HG02970 (cell line): ENCODE results near the gene ZNF740.

ENCODE experiments used
- ATAC-seq: cut with Tn5 transposase; IDR thresholded peaks from one replicate; pipeline ENCODE4 v1.9.1; 2021; ENCODE audit warnings: mild to moderate bottlenecking, moderate library complexity, moderate number of reproducible peaks; ENCODE audit not compliant: unreplicated experiment, low FRiP score

The ZNF740 gene

DNA sequence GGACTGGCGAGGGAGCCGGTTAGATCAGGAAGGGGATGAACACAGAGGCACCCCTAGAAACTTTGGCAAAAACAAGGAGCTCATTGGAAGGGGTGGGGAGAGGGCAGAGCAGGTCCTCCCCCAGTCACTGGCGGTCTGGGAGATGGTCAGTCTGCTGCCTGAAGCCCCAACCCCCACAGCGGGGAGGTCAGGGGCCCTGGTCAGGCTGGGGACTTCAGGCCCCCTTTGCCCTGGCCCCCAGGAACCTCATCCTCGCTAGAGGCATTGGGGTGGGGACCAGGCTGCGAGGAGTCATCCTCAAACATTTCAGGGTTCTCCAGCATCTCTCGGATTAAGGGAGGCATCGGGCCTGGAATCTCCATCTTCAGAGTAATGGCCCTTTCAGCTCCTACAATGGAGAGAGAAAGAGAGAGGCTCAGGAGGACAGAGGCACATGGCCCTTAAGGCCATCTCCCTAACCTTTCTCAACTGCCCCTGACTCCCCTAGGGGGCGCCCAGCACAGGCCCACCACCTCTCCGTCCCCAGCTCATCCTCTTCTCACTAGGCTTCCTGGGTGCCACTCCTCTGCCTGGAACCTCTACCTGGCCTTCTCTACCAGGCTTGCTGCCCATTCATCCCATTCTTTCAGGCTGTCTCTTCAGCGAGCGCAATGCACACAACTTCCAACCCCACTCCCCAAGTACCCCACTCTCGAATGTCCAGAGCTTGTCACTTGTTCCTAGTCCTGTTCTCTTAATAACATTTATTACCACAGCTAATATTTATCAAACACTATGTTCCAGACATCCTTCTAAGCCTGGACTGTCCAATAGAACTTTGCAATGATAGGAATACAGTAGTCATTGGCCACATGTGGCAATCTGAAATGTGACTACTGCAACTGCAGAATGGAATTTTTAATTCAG lies 31.2 kb downstream of the ZNF740 start:
- no peak for ATAC-seq

DNA sequence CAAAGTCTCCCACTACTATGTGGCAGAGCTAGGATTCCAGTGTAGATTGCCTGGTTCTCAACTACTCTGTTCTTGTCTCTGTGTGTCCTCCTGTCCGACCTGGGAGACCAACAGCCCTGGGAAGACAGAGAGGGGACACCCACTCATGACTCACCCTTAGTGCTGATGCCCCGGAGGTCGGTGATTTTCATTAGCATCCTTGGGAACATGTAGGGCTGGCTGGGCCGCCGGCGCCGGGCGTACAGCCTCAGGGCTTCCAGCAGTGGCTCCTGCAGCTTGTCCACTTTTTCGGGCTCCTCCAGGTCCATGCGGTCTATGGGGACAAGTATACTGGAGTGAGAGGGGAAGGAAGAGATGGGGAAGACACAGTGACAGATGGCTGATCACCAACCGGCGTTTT lies 32.4 kb downstream of the ZNF740 start:
- ATAC-seq: no peak

DNA sequence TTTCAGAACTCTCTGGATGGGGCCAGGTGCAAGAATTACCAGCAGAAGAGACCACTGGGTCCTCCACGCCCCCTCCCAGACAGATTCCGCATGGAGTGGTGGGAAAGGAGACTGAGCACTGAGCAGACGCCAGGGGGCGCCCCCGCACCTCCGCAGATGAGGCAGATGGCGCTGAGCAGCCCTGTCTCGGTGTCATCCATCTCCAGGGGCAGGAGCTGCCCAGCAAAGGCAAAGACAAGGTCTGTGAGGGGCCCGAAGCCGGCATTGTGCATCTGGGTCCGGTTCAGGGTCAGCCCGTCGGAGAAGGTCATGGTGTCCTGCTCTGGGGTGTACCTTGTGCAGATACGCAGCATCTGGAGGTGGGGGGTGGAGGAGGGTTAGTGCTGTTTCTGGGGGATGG lies 32.8 kb downstream of the ZNF740 start:
- no peak for ATAC-seq

- ATAC-seq: no peak
These were observed 33.7 kb downstream of the ZNF740 start for GRCh38 chr12:53214221-53214620.

DNA sequence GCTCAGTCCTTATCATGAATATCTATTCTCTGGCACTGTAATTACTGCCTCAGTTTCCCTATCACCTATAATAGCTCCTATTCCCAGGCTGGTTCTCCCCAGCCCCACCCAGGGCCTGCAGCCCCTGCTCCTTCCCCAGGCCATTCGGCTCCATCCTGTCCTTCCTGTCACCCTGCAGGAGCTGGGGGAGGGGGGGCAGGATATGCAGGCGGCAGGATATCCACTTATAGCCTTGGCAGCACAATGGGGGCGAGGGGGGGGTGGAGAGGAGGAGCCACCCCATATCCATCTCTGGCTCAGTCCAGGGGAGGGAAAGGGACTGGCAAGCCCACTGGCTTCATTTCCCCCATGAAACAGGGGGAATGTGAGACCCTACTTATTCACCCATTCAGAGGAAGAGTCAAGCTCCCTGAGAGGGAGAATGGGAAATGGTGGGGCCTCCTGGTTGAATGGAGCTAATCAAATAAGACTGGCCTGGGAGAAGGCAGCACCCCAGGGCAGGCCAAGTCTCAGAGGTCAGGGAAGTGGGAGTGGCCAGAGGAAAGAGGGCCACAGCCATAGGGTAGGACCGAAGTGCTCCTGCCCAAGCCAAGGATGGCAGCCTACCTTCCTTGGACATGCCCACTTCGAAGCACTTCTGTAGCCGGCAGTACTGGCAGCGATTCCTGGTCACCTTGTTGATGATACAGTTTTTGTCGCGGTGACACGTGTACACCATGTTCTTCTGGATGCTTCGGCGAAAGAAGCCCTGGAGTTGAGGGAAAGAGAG lies 34.3 kb downstream of the ZNF740 start:
- ATAC-seq: no peak

- no peak for ATAC-seq
These were observed 35.0 kb downstream of the ZNF740 start for GRCh38 chr12:53215497-53215896.

DNA sequence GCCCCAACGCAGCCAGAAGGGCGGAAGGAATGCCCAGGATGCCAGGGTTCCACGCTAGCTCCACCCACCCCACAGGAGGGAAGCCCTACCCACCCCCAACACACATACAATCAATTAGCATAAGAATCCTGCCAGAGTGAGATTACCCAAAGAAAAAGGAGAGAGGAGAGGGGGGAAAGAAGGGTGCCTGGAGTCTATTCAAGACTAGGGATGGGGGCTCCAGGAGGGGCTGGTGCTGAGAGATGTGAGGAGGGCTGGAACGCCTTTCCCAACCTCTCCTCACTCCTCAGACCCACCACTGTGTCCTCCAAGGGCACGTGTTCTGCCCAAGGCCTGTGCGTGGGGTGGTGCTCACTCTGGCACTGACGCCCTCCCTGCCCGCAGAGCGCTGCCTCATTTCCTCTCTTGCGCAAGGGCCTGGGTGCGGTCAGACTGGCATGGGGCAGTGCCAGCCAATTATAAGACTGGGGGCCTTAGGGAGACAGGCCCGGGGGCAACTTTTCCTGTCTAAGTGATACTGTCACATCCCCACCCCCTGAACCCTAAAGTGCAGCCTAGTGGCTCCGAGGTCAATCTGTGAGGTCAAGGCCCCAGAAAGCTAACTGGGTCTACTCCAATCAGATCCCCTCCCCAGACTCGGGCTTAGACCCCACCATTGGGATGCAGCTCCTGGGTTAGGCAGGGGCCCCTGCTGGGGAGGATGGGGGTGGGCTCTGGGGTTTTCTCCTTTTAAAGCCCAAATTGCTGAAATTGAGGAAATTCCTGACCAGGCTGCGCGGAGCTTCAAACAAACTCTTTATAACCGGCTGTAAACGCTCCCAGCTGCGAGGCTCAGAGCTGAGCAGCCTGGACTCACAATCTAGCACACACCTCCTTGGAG lies 36.8 kb downstream of the ZNF740 start:
- ATAC-seq: no peak

DNA sequence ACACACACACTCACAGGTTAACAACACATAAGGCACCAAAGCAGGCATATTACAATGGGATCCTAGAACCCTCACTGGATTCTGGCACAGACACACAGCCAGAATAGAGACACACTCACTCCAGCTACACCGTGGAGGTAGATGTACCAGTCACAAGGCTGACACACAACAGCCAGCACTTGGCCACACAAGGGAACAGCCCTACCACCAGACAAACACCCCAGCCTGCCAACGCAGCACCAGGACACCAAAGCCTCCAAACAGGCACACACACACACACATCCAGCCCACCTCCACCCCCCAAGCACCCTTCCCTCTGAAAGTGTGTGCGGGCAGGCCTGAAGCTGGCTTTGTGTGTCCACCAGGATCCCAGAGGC lies 37.4 kb downstream of the ZNF740 start:
- no peak for ATAC-seq

DNA sequence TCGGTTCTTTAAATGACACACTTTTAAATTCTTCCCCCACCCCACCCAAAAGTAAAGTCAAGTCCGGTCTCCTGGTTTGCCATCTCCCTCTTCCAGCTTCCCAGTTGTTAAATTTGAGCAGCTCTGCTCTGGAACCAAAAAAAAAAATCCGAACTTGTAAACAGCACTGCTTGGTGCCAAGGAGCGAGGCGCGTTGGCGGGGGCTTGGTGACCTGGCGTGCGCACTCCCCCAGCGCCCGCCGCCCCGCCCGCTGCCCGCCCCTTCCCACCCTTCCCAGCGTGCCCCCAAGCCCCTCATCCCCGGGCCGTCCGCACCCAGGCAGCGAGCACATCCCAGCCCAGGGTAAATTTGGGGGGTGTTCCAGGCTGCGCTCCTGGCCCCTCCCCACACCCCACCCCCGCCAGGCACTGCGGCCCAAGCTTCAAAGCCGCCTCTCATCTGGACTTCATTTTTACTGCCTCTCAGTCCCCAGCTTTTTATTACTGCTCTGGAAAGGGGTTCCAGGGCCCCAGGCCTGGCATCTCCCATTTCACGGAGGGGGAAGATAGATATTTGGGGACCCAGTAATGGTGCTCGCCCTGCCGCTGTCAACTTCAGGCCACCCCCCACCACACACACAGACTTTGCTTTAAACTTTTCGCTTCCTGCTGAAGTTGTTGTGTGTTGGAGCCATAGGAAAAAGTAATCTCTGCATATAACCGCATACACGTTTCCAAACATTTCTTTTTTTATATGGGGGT lies 38.2 kb downstream of the ZNF740 start:
- no peak for ATAC-seq

DNA sequence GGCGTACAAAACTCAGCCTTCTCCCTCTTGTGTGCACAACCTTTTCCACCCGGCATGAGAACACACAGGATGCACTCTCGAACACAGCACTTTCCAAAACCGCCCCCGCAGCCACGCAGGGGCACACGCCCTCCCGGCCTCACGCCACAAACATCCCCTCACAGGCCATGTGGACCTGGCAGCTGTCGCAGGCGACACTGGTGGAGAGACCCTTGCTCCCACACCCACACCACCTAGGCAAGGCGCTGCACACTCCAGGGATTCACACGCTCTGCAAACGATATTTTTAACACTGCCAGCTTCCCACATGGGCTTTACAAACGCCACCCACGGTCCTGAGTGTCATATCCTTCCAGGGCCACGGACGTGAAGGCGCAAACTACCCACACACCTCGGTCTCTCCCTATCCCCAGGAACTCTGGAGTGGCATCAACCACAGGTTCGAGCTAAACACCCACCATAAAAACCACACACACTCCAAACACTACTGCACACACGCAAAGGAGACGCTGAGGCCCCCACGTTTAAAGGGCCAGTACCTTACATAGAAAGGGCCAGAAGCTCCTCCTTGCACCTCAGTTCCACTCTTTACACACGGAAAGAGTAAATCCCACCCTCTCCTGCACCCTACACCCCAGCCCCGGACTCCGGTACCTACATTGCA lies 38.9 kb downstream of the ZNF740 start:
- ATAC-seq: no peak

DNA sequence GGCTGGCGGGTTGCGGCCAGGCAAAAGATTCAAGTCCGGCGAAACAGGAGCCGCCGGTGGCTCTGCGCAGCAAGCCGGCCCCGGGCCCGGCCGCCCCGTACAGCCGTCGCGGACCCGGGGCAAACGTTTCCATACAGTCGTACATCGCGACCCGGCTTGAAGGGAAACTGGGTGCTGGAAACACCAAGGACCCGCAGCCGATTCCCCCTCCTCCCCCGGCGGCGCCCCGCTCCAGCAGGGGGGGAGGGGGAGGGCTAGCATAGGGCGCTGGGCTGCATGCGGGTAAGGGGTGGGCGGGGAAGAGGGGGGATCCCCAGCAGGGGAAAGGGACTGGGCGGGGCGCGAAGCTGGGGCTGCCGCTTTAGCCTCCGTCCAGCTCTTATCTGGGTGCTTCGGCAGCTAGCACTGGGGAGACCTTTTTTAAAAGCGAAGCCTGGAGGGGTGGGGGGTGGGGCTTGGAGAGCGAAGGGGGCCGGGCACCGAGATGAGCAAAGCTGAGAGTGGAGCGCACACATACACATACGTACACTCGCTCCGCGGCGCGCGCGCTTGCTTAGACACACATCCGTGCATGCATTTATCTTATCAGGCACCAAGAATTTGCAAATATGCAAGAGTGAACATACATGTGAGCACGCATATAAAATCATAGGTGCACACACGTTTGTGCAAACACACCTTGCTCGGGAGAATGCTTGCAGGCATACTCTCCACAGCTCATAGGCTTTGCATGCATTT lies 39.6 kb downstream of the ZNF740 start:
- peak; percentile 25 for ATAC-seq

GRCh38 chr12:53220694-53221202 lies 40.2 kb downstream of the ZNF740 start:
- ATAC-seq: peak; percentile 47

DNA sequence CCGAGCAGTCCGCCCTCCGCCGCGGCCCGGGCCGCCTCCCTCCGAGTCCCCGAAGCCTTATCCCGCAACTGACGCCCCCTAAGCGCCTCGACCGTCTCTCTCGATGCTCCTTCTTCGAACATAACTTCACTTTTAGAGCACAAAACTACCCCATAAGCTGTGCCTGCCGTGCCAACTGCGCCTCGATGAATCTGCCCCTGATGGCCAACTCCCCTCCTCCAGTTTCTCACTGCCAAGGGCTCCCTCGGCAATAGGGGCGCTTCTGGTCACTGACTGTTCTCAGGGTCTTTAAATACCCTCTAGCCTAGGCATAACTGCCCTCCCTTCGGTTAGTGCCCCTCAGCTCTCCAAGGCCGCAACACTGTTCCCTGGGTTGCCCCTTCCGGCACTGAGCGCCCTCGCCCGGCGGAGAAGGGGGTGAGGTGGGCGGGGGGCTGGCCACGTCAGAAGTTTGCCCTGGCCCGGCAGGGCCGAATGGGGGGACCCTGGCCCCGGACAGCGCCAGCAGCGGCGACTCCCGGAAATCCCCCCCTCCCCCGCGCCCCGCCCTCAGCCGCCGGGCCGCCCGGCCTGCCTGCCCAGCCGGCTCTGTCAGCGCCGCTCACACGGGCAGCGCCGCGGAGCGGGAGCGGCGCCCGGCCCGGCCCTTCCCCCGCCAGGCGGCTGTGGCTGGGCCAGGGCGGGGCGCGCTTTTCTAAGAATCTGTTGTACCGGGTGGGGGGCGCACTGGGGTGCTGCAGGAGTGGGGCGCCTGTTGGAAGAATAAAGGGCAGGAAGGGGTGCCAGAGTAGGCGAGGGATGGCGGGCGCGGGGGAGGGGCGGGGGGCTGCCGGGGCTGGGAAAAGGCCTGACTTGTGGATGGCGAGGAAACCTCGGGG lies 40.9 kb downstream of the ZNF740 start:
- ATAC-seq: peak; percentile 35

GRCh38 chr12:53222170-53222721 lies 41.7 kb downstream of the ZNF740 start:
- ATAC-seq: no peak

- ATAC-seq: no peak
These were observed 42.3 kb downstream of the ZNF740 start for GRCh38 chr12:53222806-53223261.

DNA sequence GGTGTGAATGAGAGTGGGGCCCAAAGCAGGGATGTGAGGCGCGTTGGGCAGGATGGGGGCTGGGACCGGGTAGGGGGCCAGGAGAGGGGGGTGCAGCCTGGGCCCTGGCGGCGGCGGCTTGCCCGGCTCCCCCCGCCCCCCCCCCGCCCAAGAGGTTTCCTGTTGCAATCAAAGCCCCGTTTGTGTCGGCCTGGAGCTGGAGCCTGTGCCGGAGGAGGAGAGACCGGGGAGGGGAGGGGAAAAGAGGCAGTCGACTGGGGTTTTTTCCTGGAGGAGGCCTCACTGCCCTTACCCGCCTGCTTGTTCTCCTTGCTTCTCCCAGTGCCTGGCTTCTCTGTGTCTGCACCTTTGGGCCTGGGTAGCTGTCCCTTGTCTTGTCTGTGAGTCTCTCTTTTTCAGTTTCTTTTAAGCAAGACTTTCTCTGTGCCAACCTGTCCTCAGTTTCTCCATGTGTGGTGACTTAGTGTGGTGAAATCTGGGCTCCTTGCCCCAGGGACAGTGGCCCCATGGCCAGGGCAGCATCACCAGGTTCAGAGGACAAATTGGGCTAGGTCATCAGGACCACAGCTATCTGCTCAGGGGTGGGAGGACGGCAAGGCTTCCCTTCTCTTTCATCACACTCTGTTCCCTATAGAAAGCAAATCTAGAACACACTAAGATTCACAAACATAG lies 43.0 kb downstream of the ZNF740 start:
- ATAC-seq: no peak
